Measurements from ENCODE around the gene DDB1. TPM values are rescaled to one million over a fixed set of nuclear protein-coding genes. Genes with fewer than 3 reads are reported as not detected.

DDB1 gene
- total and polyA plus RNA-seq, 9 of the 15 experiments (the other 6 are each of a cell fraction or from before 2014, with no cell fraction given): 172 to 361 (median 266) TPM

GRCh38 chr11:61332281-61332796, 566 bp downstream of the DDB1 start (continued):
- TF ChIP-seq UBTF (IDR thresholded peaks at IDR 0.05; ENCODE audit: borderline replicate concordance in 1 of 2, low read depth in 2 of 2, low read length in 2 of 2): 0 out of 4 replicates have a peak, but pooled peaks of 1 of the 2 experiments have one; percentile 7
- TF ChIP-seq SMC3 (conservative IDR thresholded peaks at IDR 0.05; ENCODE audit: insufficient read depth, low read depth, low read length): 0 out of 2 replicates have a peak, but pooled peaks have one; percentile 1
- TF ChIP-seq ELK1 (CRISPR knock-in tag; IDR thresholded peaks at IDR 0.05): no peak
- TF ChIP-seq ARID4B (CRISPR knock-in tag; IDR thresholded peaks at IDR 0.05): peak; percentile 72
- peak in 1 of 2 experiments; percentile 44; a peak in 2 of 4 replicates for TF ChIP-seq SIN3A (IDR thresholded peaks at IDR 0.05; ENCODE audit: borderline replicate concordance in 2 of 2, control insufficient read depth in 1 of 2, low read depth in 2 of 2, low read length in 2 of 2)
- 0 out of 2 replicates have a peak, but pooled peaks have one; percentile 20 for TF ChIP-seq ZNF232 (CRISPR knock-in tag; IDR thresholded peaks at IDR 0.05)
- no peak for TF ChIP-seq DNMT1 (IDR thresholded peaks at IDR 0.05)
- TF ChIP-seq DPF2 (IDR thresholded peaks at IDR 0.05): no peak
- TF ChIP-seq ZNF431 (CRISPR knock-in tag; IDR thresholded peaks at IDR 0.05): 0 out of 2 replicates have a peak, but pooled peaks have one; percentile 29
